GM19328 (cell line): ENCODE results near the gene TXNDC17.
"Not testable (repeated sequence)": the region's sequence is repeated elsewhere in the genome, so short reads cannot be mapped to it uniquely, and the experiment has no call there.

Source experiments
- ATAC-seq: cut with Tn5 transposase; IDR thresholded peaks from one replicate; pipeline ENCODE4 v1.9.1; 2021; ENCODE audit warnings: mild to moderate bottlenecking, moderate library complexity; ENCODE audit not compliant: unreplicated experiment

TXNDC17 gene

GRCh38 chr17:6660101-6660500, 19.2 kb downstream of the TXNDC17 start:
- no peak for ATAC-seq

GRCh38 chr17:6660805-6661463, 20.1 kb downstream of the TXNDC17 start:
- ATAC-seq: peak; percentile 65

- no peak for ATAC-seq
These were observed 20.6 kb downstream of the TXNDC17 start for GRCh38 chr17:6661464-6661848.

- not testable (repeated sequence) for ATAC-seq
These were observed 22.3 kb downstream of the TXNDC17 start for GRCh38 chr17:6663200-6663599.

- ATAC-seq: no peak
These were observed 25.2 kb downstream of the TXNDC17 start for GRCh38 chr17:6666077-6666521.

GRCh38 chr17:6666557-6666956, 25.7 kb downstream of the TXNDC17 start:
- no peak for ATAC-seq

GRCh38 chr17:6667516-6667915, 26.7 kb downstream of the TXNDC17 start:
- ATAC-seq: no peak

GRCh38 chr17:6668219-6668618, 27.4 kb downstream of the TXNDC17 start:
- ATAC-seq: no peak

GRCh38 chr17:6668727-6669425, 28.0 kb downstream of the TXNDC17 start:
- ATAC-seq: no peak

GRCh38 chr17:6669479-6670212, 28.8 kb downstream of the TXNDC17 start:
- ATAC-seq: no peak

- no peak for ATAC-seq
These were observed 29.7 kb downstream of the TXNDC17 start for GRCh38 chr17:6670571-6670970.

GRCh38 chr17:6670999-6671398, 30.1 kb downstream of the TXNDC17 start:
- no peak for ATAC-seq

- ATAC-seq: no peak
These were observed 30.6 kb downstream of the TXNDC17 start for GRCh38 chr17:6671431-6671830.

- no peak for ATAC-seq
These were observed 33.7 kb downstream of the TXNDC17 start for GRCh38 chr17:6674586-6674985.

- ATAC-seq: no peak
These were observed 34.5 kb downstream of the TXNDC17 start for GRCh38 chr17:6675201-6675825.

- ATAC-seq: no peak
These were observed 35.9 kb downstream of the TXNDC17 start for GRCh38 chr17:6676802-6677157.

- no peak for ATAC-seq
These were observed 36.4 kb downstream of the TXNDC17 start for GRCh38 chr17:6677158-6677831.

- ATAC-seq: no peak
These were observed 37.1 kb downstream of the TXNDC17 start for GRCh38 chr17:6677946-6678345.

GRCh38 chr17:6679241-6679640, 38.4 kb downstream of the TXNDC17 start:
- no peak for ATAC-seq

- no peak for ATAC-seq
These were observed 40.3 kb downstream of the TXNDC17 start for GRCh38 chr17:6681176-6681575.

GRCh38 chr17:6681671-6682070, 40.8 kb downstream of the TXNDC17 start:
- no peak for ATAC-seq
